ENCODE data around the gene SEZ6L.

DNA sequence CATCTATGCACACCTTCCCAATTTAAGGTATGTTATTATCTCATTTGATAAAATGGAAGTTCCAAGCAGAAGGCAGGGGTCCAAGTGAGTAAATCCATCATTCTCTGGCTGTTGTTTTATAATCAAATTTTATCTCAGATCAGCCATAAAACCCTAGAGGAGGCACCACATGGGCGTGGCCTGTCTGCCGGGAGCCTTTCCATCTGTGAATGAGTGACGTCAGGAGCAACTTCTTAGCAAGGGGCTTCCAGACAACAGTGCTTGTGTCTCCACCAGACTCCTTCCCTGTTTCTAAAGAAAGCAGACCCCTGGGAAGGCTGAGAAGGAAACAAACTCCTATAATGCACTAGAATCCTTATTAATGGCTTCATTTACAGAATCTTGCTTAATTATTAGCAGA is 13.5 kb downstream of the SEZ6L start:
- TF ChIP-seq POLR2AphosphoS5 (IDR thresholded peaks at IDR 0.05; ENCODE audit: low read depth, low read length): no peak
- TF ChIP-seq TAF1 (IDR thresholded peaks at IDR 0.05; ENCODE audit: borderline replicate concordance, low read depth, low read length): no peak
- TF ChIP-seq POLR2A (IDR thresholded peaks at IDR 0.05; ENCODE audit: low read depth, low read length): no peak
